Upper lobe of right lung (tissue), 1 donor: Measurements from ENCODE around the gene ELN. TPM values are rescaled to one million over a fixed set of nuclear protein-coding genes. Genes with fewer than 3 reads are reported as not detected.
A peak's percentile ranks its signal among the peaks of the same experiment; 100 is the strongest.

Experiments used
- ATAC-seq: fragments of 200-7000 bp; cut with Tn5 transposase; one replicate; pipeline ENCODE4 v1.9.1; 2020; ENCODE audit warnings: mild to moderate bottlenecking, moderate library complexity
- DNase-seq: peaks from one replicate; pipeline ENCODE4 v3.0.0-alpha.2; 2020
- H3K27ac ChIP-seq: fragments of 200-600 bp; one replicate; pipeline ENCODE4 v1.8.0; 2022
- H3K27me3 ChIP-seq: fragments of 200-600 bp; one replicate; pipeline ENCODE4 v1.8.0; 2022; ENCODE audit warnings: mild to moderate bottlenecking
- H3K36me3 ChIP-seq: fragments of 200-600 bp; one replicate; pipeline ENCODE4 v1.8.0; 2022
- H3K4me1 ChIP-seq: fragments of 200-600 bp; one replicate; pipeline ENCODE4 v1.8.0; 2022
- H3K4me3 ChIP-seq: fragments of 200-600 bp; one replicate; pipeline ENCODE4 v1.8.0; 2022; ENCODE audit warnings: mild to moderate bottlenecking
- H3K9me3 ChIP-seq: fragments of 200-600 bp; one replicate; pipeline ENCODE4 v1.8.0; 2022
- intact Hi-C: fragments of 100-400 bp; cut with DNase I; formaldehyde crosslinking; loops from one replicate; pipeline ENCODE4 v1.11.0; 2022
- total RNA-seq: library from RNA; stranded (reverse); fragmentation: NEBNext Ultra II Directional; extraction: Animal tissue kit (Norgen Biotek cat#: 25700); gene quantifications from one replicate; pipeline ENCODE4 v1.2.1, GENCODE V29; 2021
- TF ChIP-seq, protein P1 (sequence below): fragments of 200-600 bp; IDR thresholded peaks from one replicate; pipeline ENCODE4 v1.8.0; 2022; ENCODE audit warnings: antibody characterized with exemption
- donor health status: DM: no; HTN: yes; CAD: no; lungs with severe emphysema.

The ELN gene
- total RNA-seq, 1 donor from 2014 or later: 231 TPM

DNA sequence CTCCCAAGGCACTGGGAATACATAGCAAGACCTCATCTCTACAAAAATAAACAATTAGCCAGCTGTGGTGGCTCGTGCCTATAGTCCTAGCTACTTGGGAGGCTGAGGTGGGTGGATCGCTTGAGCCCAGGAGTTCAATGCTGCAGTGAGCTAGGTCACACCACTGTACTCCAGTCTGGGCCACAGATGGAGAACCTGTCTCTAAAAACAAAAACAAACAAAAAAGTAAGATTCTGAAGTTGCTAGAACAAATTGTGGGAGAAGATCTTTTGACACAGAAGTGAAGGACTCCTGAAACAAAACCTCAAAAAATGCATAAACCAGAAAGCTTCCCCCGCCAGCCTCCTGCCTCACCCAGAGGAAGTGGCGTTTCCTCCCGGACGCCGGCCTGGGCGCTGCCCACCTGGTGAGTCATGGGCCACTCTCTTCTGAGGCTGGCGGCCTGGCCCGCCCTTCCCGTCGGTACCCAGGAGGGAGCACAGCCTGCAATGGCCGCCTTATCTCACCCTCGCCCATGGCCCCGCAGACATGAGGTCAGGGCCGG lies 25.4 kb upstream of the ELN start:
- H3K4me3 ChIP-seq: no peak overlapping the region
- peak overlapping the region; percentile 66 for H3K27ac ChIP-seq
- peak; percentile 79 for ATAC-seq
- H3K4me1 ChIP-seq: peaks cover 8% of the 10 kb centered on the region
- TF ChIP-seq, protein P1, sequence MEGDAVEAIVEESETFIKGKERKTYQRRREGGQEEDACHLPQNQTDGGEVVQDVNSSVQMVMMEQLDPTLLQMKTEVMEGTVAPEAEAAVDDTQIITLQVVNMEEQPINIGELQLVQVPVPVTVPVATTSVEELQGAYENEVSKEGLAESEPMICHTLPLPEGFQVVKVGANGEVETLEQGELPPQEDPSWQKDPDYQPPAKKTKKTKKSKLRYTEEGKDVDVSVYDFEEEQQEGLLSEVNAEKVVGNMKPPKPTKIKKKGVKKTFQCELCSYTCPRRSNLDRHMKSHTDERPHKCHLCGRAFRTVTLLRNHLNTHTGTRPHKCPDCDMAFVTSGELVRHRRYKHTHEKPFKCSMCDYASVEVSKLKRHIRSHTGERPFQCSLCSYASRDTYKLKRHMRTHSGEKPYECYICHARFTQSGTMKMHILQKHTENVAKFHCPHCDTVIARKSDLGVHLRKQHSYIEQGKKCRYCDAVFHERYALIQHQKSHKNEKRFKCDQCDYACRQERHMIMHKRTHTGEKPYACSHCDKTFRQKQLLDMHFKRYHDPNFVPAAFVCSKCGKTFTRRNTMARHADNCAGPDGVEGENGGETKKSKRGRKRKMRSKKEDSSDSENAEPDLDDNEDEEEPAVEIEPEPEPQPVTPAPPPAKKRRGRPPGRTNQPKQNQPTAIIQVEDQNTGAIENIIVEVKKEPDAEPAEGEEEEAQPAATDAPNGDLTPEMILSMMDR: no peak
- H3K36me3 ChIP-seq: no peaks in the 10 kb centered on the region
- H3K9me3 ChIP-seq: no peaks in the 10 kb centered on the region
- DNase-seq: peak; percentile 78
- intact Hi-C loops: no loop called here
- no peaks in the 10 kb centered on the region for H3K27me3 ChIP-seq

DNA sequence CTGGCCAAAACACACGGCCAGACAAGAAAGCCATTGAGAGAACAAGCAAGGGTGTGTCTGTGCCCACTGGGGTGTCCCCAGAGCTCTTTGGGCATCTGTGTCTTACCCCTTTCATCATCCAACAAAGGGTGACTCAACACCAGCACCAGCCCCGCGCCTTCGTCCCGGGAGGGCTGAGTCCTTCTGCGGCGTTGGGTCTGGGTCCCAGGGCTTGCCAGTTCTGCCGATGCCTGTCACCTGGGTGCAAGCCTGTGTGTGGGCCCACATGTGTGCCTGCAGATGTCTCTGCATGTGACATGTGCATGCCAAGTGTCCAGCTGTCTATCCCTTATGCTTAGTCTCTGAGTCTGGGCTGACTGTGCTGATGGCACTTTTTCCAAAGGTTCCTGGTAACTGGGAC lies 24.4 kb upstream of the ELN start:
- H3K4me3 ChIP-seq: no peak overlapping the region
- no peak for DNase-seq
- no peak overlapping the region for H3K27ac ChIP-seq
- H3K27me3 ChIP-seq: no peaks in the 10 kb centered on the region
- no peaks in the 10 kb centered on the region for H3K36me3 ChIP-seq
- H3K4me1 ChIP-seq: peaks cover 8% of the 10 kb centered on the region
- intact Hi-C loops: no loop called here
- TF ChIP-seq, protein P1: no peak
- ATAC-seq: no peak
- no peaks in the 10 kb centered on the region for H3K9me3 ChIP-seq

DNA sequence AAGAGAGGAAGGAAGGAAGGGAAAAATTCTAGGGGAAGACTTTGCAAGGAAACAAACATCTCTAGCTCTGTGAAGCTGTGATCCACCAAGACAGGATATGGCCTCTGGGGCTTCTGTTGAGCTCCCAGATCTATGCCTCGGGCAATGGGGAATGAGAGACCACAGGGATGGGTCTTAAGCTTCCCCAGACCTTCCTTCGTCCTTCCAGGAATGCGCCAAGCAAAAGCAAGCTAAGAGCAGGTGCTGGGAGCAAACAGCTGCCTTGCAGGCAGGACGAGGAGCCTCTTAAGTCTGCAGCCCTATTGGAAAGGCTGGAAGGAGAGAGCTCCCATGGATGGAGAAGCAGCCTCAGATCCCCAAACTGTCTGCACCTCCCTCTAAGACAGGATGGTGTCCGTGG lies 21.9 kb upstream of the ELN start:
- no peak for ATAC-seq
- Histone ChIP-seq H3K4me1 (peaks cover 4% of the 10 kb centered on the region), H3K27me3 (no peaks in the 10 kb centered on the region), H3K4me3 (no peak overlapping the region), H3K9me3 (no peaks in the 10 kb centered on the region), H3K36me3 (no peaks in the 10 kb centered on the region), H3K27ac (no peak overlapping the region)
- intact Hi-C loops: no loop called here
- DNase-seq: no peak
- TF ChIP-seq, protein P1: no peak

GRCh38 chr7:74006451-74007241 lies 21.3 kb upstream of the ELN start:
- DNase-seq: no peak
- Histone ChIP-seq H3K4me3 (no peak overlapping the region), H3K4me1 (peaks cover 4% of the 10 kb centered on the region), H3K9me3 (no peaks in the 10 kb centered on the region), H3K36me3 (no peaks in the 10 kb centered on the region), H3K27me3 (no peaks in the 10 kb centered on the region), H3K27ac (no peak overlapping the region)
- ATAC-seq: no peak
- intact Hi-C loops: no loop called here
- TF ChIP-seq, protein P1: no peak

GRCh38 chr7:74007242-74007567 lies 20.8 kb upstream of the ELN start:
- H3K4me3 ChIP-seq: no peak overlapping the region
- no peak for DNase-seq
- H3K27ac ChIP-seq: no peak overlapping the region
- intact Hi-C loops: no loop called here
- no peaks in the 10 kb centered on the region for H3K27me3 ChIP-seq
- H3K4me1 ChIP-seq: peaks cover 4% of the 10 kb centered on the region
- H3K36me3 ChIP-seq: no peaks in the 10 kb centered on the region
- no peak for ATAC-seq
- H3K9me3 ChIP-seq: no peaks in the 10 kb centered on the region
- TF ChIP-seq, protein P1: no peak
